GM18870 (cell line): ENCODE results near the gene TNFAIP1.

Source experiments
- ATAC-seq: cut with Tn5 transposase; IDR thresholded peaks from one replicate; pipeline ENCODE4 v1.9.1; 2021; ENCODE audit warnings: moderate library complexity; ENCODE audit not compliant: unreplicated experiment

TNFAIP1 gene

GRCh38 chr17:28395426-28395825 is 59.9 kb downstream of the TNFAIP1 start:
- no peak for ATAC-seq

- ATAC-seq = no peak
Observed at GRCh38 chr17:28395968-28396367, 60.4 kb downstream of the TNFAIP1 start.
